GM19025 (cell line): ENCODE measurements around the gene LTV1.
A peak's percentile ranks its signal among the peaks of the same experiment; 100 is the strongest.
"Not testable (repeated sequence)": the region's sequence is repeated elsewhere in the genome, so short reads cannot be mapped to it uniquely, and the experiment has no call there.

ENCODE experiments used
- ATAC-seq: cut with Tn5 transposase; IDR thresholded peaks from one replicate; pipeline ENCODE4 v1.9.1; 2021; ENCODE audit warnings: mild to moderate bottlenecking, low read depth, moderate library complexity; ENCODE audit not compliant: unreplicated experiment

The LTV1 gene, protein sequence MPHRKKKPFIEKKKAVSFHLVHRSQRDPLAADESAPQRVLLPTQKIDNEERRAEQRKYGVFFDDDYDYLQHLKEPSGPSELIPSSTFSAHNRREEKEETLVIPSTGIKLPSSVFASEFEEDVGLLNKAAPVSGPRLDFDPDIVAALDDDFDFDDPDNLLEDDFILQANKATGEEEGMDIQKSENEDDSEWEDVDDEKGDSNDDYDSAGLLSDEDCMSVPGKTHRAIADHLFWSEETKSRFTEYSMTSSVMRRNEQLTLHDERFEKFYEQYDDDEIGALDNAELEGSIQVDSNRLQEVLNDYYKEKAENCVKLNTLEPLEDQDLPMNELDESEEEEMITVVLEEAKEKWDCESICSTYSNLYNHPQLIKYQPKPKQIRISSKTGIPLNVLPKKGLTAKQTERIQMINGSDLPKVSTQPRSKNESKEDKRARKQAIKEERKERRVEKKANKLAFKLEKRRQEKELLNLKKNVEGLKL

GRCh38 chr6:143842902-143843676 is at the start of gene LTV1:
Gene LTV1 (plus strand): TSS chr6:143843338. CDS start chr6:143843478, 140 bp downstream.
- peak; percentile 99 for ATAC-seq

DNA sequence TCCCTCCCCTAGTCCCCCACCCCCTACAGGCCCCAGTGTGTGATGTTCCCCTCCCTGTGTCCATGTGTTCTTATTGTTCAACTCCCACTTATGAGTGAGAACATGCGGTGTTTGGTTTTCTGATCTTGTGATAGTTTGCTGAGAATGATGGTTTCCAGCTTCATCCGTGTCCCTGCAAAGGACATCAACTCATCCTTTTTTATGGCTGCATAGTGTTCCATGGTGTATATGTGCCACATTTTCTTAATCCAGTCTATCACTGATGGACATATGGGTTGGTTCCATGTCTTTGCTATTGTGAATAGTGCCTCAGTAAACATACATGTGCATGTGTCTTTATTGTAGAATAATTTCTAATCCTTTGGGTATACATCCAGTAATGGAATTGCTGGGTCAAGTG is 46.6 kb upstream of the LTV1 start:
- not testable (repeated sequence) for ATAC-seq

DNA sequence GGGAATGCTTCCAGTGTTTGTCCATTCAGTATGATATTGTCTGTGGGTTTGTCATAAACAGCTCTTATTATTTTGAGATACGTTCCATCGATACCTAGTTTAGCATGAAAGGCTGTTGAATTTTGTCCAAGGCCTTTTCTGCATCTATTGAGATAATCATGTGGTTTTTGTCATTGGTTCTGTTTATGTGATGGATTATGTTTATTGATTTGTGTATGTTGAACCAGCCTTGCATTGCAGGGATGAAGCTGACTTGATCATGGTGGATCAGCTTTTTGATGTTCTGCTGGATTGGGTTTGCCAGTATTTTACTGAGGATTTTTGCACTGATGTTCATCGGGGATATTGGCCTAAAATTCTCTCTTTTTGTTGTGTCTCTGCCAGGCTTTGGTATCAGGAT is 44.7 kb upstream of the LTV1 start:
- not testable (repeated sequence) for ATAC-seq

DNA sequence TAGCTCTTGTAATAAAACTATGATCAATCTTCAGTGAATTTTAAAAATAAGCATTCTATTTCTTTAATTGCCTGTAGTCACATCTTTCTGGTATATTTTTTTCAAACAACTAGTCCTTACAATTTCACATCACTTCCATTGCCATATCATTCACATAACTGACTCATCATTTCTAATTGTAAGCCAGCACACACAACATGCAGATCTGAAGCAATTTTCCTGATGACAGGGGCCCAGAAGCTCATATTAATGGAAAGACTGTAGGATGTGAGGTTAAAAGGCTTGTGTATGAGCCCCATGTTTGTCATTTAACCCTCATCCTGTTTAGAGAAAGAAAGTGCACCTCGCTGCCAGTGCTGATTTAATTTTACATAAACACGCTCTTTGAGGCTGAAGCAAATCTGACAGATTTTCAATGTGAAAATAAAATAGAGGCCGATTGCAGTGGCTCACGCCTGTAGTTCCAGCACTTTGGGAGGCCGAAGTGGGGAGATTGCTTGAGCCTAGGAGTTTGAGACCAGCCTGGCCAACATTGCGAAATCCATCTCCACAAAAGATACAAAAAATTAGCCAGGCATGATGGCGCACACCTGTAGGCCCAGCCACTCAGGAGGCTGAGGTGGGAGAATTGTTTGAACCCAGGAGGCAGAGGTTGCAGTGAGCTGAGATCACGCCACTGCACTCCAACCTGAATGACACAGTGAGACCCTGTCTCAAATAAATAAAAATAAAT is 40.1 kb upstream of the LTV1 start:
- ATAC-seq = no peak

DNA sequence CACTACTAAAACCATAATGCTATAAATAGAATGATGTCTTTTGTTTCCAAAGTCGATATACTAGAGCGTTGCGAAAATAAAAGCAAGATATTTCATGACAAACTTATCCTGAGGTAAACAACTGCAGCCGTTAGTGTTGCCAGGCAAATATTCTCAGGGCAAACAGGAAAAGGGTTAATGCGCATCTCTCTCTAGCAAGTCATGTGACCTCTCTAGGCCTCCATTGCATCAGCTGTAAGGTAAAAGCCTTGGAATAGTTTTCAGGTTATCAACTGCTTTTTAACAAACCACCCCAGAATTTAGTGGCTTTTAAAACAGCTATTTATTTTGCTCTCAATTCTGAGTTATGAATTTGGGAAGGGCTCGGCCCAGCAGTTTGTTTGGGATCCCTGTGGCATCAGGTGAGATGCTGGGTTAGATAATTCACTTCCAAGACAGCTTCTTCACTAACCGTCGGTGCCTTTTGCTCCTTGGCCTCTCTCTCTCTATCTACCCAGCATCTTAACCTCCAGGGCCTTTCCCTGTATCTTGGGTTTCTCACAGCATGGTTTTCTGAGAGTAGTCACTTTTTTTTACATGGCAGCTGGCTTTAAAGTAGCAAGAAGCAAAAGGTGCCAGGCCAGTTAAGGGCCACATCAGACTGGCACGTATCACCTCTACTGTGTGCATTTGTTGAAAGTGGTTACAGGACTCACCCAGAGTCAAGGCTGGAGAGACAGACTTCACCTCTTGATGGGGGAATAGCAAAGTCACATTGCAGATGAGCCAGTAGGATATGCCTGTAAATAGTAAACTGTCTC is 39.2 kb upstream of the LTV1 start:
- ATAC-seq = no peak

DNA sequence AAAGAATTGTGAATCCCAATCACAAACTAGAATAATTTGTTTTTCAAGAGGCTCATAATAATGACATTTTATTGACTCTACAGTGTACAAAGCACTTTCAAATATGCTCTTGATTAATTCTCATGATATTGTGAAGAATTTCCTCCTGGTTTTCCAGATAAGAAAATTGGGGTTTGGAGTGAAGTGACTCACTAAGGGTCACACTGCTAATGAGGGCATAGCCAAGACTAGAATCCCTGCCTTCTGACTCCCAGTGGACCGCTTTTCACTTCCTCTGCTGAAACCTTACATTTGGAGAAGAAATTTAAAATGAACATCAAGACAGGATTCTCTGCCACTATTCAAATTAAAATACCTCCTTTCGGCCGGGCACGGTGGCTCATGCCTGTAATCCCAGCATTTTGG is 38.3 kb upstream of the LTV1 start:
- ATAC-seq = no peak

GRCh38 chr6:143806282-143807102 is 36.6 kb upstream of the LTV1 start:
- ATAC-seq = no peak

DNA sequence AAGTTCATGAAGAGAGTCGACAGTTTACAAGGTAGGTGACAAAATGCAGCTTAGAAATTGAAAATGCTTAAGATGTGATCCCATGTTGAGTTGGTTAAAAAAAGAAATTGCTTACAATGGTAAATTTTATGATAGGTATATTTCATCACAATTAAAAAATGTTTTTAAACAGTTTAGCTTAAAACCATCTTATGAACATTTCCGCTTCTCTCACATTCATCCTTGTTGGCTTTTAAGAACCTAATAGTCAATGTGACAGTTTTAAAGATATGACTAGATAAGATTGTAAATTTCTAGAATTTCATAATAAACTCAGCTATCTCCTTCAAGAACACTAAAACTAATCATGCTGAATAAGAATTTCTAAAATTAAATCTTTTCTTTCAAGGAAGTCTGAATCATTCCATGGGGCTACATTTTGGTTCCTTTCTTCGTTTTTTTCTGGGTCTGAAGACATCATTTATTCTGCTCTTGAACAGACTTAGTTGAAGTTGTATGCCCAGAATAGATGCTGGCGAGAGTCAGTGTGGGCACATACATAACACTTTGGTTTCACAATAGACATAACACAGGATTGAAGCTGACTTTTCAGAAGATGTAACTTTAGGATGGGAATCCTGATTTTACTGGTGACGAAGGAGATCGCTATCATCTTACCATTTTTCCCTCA is 35.9 kb upstream of the LTV1 start:
- no peak for ATAC-seq

GRCh38 chr6:143810745-143811144 is 32.4 kb upstream of the LTV1 start:
- no peak for ATAC-seq

GRCh38 chr6:143811501-143812157 is 31.5 kb upstream of the LTV1 start:
- ATAC-seq = no peak

- ATAC-seq = no peak
Measured at GRCh38 chr6:143817621-143818020, 25.5 kb upstream of the LTV1 start.

DNA sequence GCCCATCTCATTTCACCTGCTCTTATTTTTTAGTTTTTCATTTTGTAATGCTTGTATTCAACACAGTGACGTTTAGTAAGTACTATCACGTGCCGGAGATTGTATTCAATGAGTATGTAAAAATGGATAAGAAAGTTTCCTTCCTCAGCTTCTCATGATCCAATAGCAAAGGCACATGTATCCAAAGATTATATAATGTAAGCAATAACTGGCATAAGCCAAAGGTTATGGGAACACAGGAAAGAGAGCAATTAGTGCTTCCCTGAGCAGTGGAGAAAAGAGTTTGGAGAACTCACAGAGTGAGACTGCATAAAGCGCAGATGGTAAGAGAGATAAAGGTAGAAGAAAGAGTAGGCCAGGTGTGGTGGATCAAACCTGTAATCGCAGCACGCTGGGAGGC is 21.8 kb upstream of the LTV1 start:
- ATAC-seq = no peak

DNA sequence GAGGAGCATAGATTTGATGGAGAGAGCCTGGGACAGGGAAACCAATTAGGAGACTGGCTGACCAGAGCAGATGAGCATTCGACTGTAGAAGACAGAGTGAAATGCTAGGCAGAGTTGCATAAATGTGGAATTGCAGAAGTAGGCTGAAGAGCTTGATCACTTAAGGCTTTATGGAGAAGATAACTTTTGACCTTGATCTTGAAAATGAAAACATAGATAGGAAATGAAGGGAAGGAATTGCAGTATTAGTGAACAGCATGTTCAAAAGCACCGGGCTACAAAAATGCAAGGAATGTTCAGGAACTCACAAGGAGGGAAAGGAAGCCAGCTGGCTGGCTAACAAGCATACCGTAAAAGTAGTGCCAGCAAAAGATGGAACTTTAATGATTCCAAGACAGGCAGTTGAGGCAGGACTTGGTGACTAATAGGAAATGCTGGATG is 20.5 kb upstream of the LTV1 start:
- no peak for ATAC-seq

GRCh38 chr6:143823548-143823947 is 19.6 kb upstream of the LTV1 start:
- ATAC-seq = no peak

- ATAC-seq = no peak
Measured at GRCh38 chr6:143828572-143828971, 14.6 kb upstream of the LTV1 start.

DNA sequence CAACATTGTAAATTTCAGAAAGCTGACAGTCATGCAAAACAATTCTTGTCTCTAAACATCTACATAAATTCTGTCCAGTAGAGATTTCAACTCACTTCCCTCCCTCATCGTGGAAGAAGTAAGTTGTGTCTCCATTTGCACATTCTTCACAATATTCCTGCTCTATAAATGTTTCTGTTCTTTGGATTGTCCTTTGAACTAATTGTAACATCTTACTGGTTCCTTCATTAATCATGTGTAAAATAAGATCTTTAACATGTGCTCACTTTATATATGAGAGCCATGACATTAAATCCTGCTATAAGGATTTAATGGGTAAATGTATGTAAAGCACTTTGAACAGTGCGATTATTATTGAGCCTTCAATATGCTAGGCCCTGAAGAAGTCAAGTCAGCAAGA is 7.0 kb upstream of the LTV1 start:
- no peak for ATAC-seq

DNA sequence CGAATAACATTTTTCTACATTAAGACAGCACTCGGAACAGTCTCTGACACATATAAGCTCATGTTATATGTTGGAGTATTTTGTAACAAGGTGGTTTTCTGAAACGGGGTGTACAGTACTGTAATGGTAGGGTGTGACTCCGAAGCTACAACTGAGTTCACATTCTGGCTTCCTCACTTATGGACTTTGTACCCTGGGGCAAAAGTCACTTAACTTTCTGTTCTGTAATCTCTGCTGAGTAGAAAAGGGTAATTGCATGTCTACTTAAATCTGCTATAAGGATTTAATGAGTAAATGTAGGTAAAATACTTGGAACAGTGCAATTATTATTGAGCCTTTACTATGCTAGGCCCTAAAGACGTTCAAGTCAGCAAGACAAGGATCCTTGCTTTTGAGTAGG is 4.7 kb upstream of the LTV1 start:
- no peak for ATAC-seq

DNA sequence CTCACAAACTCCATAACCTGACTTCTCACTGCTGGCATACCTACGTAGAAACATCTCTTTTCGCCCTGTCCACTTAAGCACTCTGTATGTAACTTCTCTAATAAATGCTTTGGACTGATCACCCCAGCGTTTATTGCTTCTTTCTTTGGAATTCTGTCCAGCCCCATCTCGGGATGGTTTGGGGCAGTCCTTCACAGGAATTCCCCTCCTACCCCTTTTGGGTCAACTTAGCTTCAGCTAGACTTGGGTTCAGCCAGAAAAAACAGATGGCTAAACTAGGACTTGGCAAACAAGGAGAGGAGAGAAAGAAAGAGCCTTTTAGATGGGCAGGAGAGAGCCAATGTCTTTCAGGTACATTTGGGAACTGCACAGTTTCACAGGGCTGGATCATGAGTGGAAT is 3.9 kb upstream of the LTV1 start:
- ATAC-seq = no peak
